Measurements from ENCODE around the gene C1QL4. TPM values are rescaled to one million over a fixed set of nuclear protein-coding genes. Genes with fewer than 3 reads are reported as not detected.
A peak's percentile ranks its signal among the peaks of the same experiment; 100 is the strongest.

C1QL4 gene
- total RNA-seq, 2 donors from 2014 or later = not detected

DNA sequence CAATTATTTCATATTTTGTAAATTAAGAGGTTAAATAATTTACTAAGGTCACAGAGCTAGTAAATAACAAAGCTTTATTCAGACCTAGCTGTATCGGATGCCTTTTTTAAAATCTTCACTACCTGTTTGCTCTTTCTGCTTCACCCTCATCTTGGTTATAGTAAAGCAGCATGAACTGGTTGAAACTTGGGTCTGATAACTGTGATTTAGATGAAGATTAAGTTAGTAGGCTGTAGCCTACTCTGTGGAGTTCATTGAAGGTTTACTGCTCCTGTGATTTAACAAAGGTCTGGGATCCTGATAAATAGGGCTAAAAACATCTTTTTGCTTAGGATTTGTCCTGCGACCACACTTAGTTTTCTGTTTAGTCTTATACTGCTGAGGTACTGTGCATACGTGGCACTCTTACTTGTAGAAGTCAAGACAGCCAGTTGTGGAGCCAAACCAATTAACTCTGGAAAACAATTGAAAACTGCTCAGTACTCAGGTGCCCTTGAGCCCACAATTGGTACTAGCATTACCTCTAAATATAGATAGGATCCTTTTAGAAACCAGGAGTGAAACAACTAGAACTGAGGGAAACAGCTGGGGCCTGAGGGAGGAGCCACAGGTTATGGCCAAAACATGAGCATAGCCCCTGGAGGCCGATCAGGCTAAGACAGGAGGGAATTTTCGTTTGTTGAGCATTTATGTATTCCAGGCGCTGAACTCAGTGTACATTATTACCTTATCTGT lies 32.6 kb upstream of the C1QL4 start:
- no peaks in the 10 kb centered on the region for H3K9me3 ChIP-seq
- intact Hi-C loops (cut with DNase I) = loop anchor here (10.0 kb wide), 2 partner anchors 135 to 205 kb away; no protein-coding TSS in a partner anchor
- no peaks in the 10 kb centered on the region for H3K27me3 ChIP-seq
- no peak overlapping the region for H3K4me3 ChIP-seq
- peak overlapping the region; percentile 40 to 64 (median 55) for H3K27ac ChIP-seq
- DNase-seq (peak; percentile 48 to 66 (median 50)), ATAC-seq (no peak)
- no peaks in the 10 kb centered on the region for H3K36me3 ChIP-seq (replicated peaks in 1 of 2; ENCODE audit: insufficient read depth in 1 of 2, low read depth in 2 of 2)
- peaks cover 28% of the 10 kb centered on the region for H3K4me1 ChIP-seq
- WGBS, 2 donors = 27 to 29% methylated on average over 6 of the region's 6 CpGs
- TF ChIP-seq, protein P1, sequence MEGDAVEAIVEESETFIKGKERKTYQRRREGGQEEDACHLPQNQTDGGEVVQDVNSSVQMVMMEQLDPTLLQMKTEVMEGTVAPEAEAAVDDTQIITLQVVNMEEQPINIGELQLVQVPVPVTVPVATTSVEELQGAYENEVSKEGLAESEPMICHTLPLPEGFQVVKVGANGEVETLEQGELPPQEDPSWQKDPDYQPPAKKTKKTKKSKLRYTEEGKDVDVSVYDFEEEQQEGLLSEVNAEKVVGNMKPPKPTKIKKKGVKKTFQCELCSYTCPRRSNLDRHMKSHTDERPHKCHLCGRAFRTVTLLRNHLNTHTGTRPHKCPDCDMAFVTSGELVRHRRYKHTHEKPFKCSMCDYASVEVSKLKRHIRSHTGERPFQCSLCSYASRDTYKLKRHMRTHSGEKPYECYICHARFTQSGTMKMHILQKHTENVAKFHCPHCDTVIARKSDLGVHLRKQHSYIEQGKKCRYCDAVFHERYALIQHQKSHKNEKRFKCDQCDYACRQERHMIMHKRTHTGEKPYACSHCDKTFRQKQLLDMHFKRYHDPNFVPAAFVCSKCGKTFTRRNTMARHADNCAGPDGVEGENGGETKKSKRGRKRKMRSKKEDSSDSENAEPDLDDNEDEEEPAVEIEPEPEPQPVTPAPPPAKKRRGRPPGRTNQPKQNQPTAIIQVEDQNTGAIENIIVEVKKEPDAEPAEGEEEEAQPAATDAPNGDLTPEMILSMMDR (IDR thresholded peaks at IDR 0.05) = peak in 4 of 7 experiments; percentile 43 to 54 (median 52)
- no peak for TF ChIP-seq POLR2A (IDR thresholded peaks at IDR 0.05)

DNA sequence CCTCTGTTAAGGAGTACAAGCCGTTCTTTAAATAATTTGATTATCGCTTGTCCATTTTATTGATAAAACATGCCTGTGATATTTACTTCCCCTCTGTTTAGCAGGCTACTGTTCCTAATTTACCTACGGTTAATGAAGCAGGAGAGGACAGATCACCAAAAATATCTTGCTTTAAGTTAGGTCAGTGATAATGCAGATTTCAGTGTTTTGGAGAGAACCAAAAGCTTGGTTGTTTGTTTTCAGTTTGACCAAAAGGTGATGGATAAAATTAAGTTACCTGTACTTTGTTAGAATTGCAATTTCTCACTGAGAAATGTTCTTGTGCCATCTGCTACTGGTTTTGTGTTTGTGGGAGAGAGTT lies 31.2 kb upstream of the C1QL4 start:
- TF ChIP-seq, protein P1 (IDR thresholded peaks at IDR 0.05) = no peak
- no peak for TF ChIP-seq POLR2A (IDR thresholded peaks at IDR 0.05)
- Histone ChIP-seq H3K4me3 (peak overlapping the region in 1 of 2 donors; percentile 83), H3K27ac (peak overlapping the region in 3 of 4 donors; percentile 80 to 96 (median 94)), H3K27me3 (no peaks in the 10 kb centered on the region), H3K4me1 (peaks cover 28% of the 10 kb centered on the region), H3K36me3 (replicated peaks in 1 of 2; ENCODE audit: insufficient read depth in 1 of 2, low read depth in 2 of 2) (no peaks in the 10 kb centered on the region), H3K9me3 (no peaks in the 10 kb centered on the region)
- intact Hi-C loops (cut with DNase I) = loop anchor here (10.0 kb wide), 2 partner anchors 137 to 207 kb away; no protein-coding TSS in a partner anchor
- WGBS, 2 donors = 4 to 6% methylated on average over 3 of the region's 3 CpGs
- no peak for DNase-seq
- no peak for ATAC-seq

DNA sequence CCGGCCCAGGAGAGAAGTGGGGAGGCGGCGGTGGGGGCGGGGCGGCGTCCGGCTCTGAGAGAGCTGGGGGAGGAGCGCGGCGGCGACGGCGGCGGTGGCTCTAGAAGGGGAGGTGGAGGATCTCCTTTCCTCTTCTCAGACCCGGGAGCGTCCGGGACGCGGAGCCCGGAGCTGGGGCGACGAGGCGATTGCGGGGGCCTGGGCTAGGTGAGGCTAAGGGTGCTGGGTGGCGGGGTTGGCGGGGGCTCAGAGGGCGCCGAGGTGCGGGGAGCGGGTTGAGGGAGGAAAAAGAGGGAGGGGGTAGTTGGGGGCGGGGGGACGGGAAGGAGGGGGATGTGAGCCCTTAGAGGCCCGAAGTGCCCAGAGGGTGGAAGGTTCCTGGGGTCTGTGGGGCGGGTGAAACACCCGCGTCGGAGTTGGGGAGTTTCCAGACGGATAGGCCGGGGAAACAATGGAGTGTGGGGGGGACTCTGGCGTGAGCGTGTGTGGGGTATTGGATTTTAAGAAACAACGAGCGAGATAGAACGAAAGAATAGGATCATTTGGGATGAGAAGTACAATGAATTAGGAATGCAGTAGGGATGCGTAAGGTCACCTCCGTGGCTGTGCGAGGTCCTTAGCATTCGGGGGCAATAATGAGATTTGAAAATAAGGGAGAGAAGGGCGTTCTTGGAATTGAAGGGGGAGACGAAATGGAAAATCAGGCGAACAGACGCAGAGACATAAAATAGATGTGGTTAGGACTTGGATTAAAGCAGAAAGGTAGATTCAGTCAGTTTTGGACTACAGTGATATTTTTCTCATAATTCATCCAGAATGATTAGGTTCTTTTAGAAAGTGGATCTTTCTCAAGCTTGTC lies 30.6 kb upstream of the C1QL4 start, which contains the start of gene SPATS2:
Gene SPATS2 (plus strand): TSS at position 82 of the 859 bp plus-strand sequence. CDS start 93,551 bp downstream, outside the sequence.
- Histone ChIP-seq H3K9me3 (no peaks in the 10 kb centered on the region), H3K4me1 (peaks cover 28% of the 10 kb centered on the region), H3K4me3 (peak within 1 kb of the TSS; percentile 15 to 83), H3K27ac (peak within 1 kb of the TSS; percentile 80 to 96 (median 88)), H3K27me3 (no peaks in the 10 kb centered on the region), H3K36me3 (replicated peaks in 1 of 2; ENCODE audit: insufficient read depth in 1 of 2, low read depth in 2 of 2) (no peaks in the 10 kb centered on the region)
- TF ChIP-seq POLR2A (IDR thresholded peaks at IDR 0.05) = peak; percentile 40 to 56 (median 41)
- TF ChIP-seq, protein P1 (IDR thresholded peaks at IDR 0.05) = no peak
- ATAC-seq = peak; percentile 0
- DNase-seq = peak in 3 of 4 donors; percentile 35 to 92 (median 91)
- 1% methylated on average over 34 to 48 of the region's 52 CpGs for WGBS, 2 donors
- intact Hi-C loops (cut with DNase I) = loop anchor here (10.0 kb wide), 2 partner anchors 137 to 207 kb away; no protein-coding TSS in a partner anchor

GRCh38 chr12:49366652-49367380 lies 29.8 kb upstream of the C1QL4 start:
- ATAC-seq (peak; percentile 89), DNase-seq (peak; percentile 84 to 91 (median 86))
- TF ChIP-seq, protein P1 (IDR thresholded peaks at IDR 0.05) = peak in 6 of 7 experiments; percentile 23 to 51 (median 42)
- peak; percentile 18 to 79 (median 66) for TF ChIP-seq POLR2A (IDR thresholded peaks at IDR 0.05)
- peaks cover 28% of the 10 kb centered on the region for H3K4me1 ChIP-seq
- H3K4me3 ChIP-seq = peak overlapping the region; percentile 15 to 83
- intact Hi-C loops (cut with DNase I) = loop anchor here (10.0 kb wide), 2 partner anchors 138 to 208 kb away; no protein-coding TSS in a partner anchor
- no peaks in the 10 kb centered on the region for H3K27me3 ChIP-seq
- 0 to 1% methylated on average over 36 to 90 of the region's 97 CpGs for WGBS, 2 donors
- peak overlapping the region; percentile 80 to 96 (median 88) for H3K27ac ChIP-seq
- H3K36me3 ChIP-seq (replicated peaks in 1 of 2; ENCODE audit: insufficient read depth in 1 of 2, low read depth in 2 of 2) = no peaks in the 10 kb centered on the region
- H3K9me3 ChIP-seq = no peaks in the 10 kb centered on the region
